HG02759 (cell line): ENCODE measurements around the gene CBLL2.
"Not testable (repeated sequence)": the region's sequence is repeated elsewhere in the genome, so short reads cannot be mapped to it uniquely, and the experiment has no call there.

ENCODE experiments used
- ATAC-seq: cut with Tn5 transposase; IDR thresholded peaks from one replicate; pipeline ENCODE4 v1.9.1; 2021; ENCODE audit warnings: mild to moderate bottlenecking, moderate library complexity; ENCODE audit not compliant: unreplicated experiment

Gene CBLL2, protein sequence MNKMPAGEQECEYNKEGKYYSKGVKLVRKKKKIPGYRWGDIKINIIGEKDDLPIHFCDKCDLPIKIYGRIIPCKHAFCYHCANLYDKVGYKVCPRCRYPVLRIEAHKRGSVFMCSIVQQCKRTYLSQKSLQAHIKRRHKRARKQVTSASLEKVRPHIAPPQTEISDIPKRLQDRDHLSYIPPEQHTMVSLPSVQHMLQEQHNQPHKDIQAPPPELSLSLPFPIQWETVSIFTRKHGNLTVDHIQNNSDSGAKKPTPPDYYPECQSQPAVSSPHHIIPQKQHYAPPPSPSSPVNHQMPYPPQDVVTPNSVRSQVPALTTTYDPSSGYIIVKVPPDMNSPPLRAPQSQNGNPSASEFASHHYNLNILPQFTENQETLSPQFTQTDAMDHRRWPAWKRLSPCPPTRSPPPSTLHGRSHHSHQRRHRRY

DNA sequence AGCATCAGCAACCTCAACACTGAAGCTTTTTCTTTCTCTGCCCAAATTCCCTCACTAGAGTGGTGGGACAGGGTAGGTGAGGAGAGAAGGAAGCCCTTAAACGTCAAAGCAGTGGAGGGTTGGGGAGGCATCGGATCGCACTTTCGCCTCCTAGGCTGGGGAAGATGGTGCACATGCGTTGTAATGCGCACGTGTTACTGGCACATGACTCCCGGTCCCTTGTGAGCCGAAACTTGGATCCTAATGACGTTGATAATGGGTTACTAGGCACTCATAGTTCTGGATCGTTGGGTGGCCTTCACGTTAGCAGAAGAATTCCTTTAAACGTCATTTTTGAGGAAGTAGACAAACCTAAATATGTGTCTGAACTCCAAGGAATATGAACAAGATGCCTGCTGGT is at the start of gene CBLL2:
TSS of gene CBLL2 (plus strand) at position 301 of the 400 bp plus-strand sequence. CDS start at position 380, 79 bp downstream.
- no peak for ATAC-seq

DNA sequence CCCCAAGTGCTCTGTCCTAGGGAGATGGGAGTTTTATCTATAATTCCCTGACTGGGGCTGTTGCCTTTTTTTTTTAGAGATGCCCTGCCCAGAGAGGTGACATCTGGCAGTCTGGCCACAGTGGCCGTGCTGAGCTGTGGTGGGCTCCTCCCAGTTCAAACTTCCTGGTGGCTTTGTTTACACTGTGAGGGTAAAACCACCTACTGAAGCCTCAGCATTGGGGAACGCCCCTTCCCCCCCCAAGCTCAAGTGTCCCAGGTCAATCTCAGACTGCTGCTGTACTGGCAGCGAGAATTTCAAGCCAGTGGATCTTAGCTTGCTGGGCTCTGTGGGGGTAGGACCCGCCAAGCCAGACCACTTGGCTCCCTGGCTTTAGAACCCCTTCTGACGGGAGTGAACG is 38.3 kb upstream of the CBLL2 start:
- no peak for ATAC-seq

DNA sequence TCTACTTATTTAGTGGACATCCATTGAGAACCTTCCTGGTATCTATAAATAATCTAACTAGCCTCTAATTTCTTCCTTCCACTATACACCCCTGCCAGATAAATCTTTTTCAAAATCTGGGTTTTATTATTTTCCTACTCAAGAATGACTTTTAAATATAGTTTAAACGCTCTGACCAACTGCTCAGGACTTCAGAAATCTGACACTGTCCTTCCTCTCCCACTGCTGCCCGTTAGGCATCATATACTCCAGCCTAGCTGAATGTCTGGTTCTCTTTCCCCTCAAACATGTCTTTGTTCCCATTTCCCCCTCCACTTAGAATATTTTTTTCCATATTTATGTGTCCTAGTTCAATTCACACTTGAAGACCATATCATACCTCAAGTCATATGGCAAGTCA is 35.2 kb upstream of the CBLL2 start:
- no peak for ATAC-seq

DNA sequence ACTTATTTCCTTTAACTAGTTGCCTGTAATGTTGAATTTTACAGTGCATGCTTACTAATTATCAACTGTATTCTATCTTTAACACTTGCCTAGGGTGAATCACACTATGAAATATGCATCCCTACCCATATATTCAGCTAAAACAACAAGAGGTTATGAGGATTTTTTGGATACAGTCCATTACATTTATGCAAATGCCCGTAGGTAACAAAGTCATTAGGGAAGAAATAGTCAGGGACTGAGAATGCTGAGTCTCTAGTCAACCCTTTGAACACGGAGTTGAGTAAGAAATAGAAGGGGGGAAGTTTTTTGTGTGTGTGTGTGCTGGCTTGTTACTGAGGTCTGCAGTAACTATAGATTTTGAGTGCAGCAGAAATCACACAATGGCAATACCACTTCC is 26.1 kb upstream of the CBLL2 start:
- ATAC-seq, result no peak

DNA sequence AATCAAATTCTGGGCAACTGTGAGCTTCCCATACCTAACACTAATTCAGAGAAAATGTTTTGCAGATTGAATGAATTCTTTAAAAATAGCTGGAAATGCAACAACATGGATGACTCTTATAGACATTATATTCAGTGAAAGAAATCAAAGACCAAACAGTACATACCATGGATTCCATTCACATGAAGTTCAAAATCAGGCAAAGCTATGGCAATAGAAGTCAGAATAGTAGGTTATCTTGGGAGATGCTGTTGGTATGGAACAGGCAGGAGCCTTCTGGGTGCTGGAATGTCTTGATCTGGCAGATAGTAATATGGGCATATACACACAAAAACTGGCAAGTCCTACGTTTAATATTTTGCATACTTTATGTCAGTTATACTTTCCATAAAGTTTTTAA is 25.5 kb upstream of the CBLL2 start:
- no peak for ATAC-seq

DNA sequence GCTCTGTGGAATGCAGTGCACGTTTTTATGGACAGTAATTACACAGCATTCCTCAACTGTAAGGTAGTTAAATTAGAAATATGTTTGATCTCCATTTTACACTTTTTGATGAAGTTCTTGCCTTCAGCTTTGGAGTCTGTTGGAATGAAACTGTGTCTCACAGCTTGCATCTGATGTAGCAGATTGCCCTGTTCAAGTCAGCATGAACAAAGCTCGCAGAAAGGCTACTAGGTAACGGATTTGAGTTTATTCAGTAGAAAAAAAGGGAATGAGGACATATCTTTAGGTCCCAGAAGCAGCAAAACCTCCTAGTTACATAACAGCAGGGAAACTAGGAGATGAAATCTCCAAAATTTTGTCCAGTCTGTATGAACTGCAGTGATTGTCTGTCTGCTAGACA is 24.3 kb upstream of the CBLL2 start:
- ATAC-seq, result no peak

DNA sequence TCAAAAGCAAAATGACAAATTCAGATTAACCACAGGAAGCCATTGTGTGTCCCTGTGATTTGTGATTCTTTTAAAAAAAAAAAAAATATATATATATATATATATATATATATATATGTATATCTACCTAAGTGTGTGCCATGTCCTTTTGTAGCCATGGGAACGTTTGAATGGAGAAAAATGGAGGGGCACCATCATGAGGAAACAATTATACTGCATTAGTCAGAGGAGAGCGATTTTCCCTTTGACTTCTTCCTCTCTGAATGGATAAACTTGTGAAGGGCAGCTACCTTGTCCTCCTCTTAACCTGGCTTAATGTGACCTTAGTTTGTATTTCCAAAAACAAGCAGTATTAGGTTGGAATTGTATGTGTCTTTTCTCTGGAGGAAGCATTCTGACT is 23.3 kb upstream of the CBLL2 start:
- ATAC-seq, result no peak

DNA sequence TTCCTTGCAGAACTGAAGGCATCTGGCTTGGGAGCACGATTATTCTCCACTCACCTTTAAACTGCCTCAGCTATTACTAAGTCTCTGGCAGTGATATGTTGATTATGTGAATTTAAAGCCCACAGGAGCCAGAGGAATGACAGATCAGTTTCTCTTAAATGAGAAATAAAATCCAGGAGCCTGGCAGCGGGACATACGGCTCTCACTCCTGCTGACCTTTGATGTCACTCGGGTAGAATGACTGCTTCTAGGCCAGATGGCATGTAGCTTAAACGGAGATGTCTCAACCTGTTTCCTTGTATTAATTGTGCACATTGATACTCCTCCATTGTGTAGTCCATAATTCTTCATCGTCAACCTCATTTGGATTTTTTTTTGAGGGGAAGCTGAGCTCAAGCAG is 4.0 kb upstream of the CBLL2 start:
- no peak for ATAC-seq

DNA sequence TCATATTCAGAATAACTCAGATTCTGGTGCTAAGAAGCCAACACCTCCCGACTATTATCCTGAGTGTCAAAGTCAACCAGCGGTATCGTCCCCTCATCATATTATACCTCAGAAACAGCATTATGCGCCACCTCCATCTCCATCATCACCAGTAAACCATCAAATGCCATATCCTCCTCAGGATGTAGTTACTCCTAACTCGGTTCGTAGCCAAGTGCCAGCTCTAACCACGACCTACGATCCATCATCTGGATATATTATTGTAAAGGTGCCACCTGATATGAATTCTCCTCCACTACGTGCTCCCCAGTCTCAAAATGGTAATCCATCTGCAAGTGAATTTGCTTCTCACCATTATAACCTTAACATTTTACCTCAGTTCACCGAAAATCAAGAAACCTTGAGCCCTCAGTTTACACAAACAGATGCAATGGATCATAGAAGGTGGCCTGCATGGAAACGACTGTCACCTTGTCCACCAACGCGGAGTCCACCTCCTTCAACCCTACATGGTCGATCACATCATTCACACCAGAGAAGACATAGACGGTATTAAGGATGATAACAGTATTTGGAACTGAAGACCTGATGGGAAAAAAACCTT is 1.1 kb downstream of the CBLL2 start:
- ATAC-seq, result no peak

DNA sequence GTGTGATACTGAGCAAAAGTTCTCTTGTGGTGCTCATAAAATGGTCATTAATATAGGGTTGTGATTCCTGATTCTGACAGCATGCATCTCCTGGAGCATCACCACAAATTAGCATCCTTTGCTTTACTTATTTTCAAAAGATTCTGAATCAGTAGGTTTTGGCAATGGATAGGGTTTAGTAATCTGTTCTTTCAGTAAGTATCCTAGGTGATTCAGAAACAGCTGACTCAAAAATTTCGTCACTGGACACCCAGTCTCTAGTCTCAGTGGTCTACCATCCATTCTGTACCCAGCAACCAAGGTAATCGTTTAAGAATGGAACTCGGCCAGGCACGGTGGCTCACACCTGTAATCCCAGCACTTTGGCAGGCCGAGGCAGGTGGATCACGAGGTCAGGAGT is 4.1 kb downstream of the CBLL2 start:
- ATAC-seq, result no peak

DNA sequence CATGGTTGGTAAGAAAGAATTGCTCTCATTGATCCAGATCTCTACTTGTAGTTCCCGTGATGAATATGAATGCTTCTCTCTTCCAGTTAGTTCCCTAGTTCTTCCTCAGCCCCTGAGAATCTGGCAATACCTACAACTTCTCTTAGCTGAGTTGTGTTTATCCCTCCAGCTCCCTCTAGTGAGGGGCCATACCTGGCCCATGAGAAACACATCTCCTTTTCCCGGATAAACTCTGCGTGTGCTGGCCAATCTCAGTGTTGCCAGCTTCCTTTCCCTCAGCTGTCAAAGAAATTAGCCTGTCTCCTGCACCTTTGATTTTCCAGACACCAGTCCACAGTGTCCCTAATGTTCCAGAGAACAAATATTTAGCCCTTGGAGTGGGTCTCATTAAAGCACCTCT is 5.7 kb downstream of the CBLL2 start:
- no peak for ATAC-seq

DNA sequence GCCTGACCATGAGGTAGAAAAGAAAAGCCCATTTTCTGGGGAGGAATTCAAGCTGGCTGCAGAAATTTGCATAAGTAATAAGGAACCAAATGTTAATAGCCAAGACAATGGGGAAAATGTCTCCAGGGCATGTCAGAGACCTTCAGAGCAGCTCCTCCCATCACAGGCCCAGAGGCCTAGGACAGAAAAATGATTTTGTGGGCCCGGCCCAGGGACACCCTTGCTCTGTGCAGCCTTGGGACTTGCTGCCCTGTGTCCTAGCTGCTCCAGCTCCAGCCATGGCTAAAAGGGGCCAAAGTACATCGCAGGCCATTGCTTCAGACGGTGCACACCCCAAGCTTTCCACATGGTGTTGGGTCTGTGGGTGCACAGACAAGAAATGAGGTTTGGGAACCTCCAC is 16.5 kb downstream of the CBLL2 start:
- not testable (repeated sequence) for ATAC-seq

DNA sequence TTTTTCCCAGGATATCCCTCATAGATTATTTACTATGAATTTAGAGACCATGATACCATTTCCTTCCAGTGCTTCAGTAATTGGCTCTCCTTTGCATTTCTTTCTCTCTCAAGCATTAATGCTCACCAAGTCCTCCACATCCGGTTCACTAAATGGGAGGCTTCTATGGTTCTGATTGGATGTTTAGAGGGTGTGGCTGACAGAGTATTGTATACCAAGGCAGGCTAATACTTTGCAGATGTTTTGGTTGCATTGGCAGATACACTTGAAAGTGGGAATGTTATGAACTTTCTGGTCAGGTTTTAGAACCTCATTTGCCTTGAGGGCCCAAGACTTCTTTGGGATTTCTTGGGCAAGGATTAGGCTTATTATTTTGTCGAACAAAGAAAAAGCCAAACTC is 24.2 kb downstream of the CBLL2 start:
- no peak for ATAC-seq

DNA sequence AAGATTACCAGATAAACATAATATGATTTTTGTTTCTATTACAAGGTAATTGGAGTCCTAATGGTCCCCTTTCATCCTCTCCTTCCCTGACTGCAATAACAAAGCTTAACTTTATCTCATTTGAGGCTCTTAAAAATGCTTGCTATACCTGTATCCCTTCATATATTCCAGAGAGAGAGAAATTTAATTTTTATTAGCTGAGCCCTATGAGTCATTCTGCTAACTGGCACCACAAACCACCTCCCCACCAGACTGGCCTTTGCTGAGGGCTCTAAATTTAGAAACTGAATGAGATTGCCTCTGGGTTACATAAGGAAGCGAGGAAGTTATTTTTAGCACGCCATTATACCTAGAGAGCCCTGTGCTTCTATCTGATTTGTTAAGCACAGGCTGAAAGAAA is 27.4 kb downstream of the CBLL2 start:
- ATAC-seq, result peak; percentile 71

DNA sequence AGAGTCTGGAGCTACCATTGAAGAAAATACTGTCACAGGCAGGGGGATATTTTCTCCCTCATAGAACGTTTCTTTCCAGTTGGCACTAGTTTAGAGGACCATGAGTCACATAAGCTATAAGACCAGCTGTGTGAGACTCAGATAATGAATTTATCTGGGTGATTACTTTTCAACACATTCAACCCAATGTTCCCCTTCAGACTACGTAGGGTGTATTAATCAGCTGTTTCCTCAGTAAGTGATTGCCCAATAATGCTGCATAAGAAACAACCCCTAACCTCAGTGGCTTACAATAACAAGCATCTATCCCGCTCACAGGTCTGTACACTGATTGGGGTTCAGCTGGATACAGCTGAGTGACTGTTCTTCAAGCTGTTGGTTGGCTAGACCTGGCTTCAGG is 38.1 kb downstream of the CBLL2 start:
- ATAC-seq, result no peak

DNA sequence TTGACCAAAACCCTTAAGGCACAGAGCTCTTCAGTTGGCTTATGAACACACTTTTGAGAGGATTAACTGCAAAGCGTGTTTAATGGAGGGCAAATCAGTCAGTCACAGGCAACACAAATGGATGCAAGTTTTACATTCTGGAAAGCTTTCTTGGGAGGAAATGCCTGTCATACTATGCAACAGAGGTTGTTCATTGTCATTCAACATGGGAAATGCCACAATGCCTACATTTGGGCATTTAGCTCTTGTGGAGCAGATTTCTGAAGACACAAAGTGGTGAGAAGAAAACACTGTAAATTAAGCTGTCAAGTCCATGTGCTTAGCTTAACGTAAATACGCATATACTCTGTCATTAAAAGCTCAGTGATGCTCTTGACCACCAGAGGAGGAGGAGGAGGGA is 41.1 kb downstream of the CBLL2 start:
- ATAC-seq, result no peak

DNA sequence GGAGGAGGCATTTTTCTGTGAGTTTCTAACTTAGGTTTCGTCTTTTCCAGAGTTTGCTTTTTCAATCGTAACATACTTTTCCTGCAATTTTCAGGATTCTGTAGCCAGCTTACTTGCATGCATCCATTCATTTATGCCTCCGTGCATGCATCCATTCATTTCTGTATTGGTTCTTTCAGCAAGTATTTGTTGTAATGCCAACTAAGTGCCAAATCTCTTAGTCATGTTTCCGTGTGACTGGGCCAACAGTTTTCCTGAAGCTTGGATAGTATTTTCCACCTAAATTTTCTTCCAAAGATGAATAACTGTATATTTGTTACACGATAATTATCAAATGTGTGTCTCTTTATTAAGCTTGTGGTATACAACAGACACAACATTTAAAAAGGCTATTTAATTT is 41.5 kb downstream of the CBLL2 start:
- ATAC-seq, result no peak

DNA sequence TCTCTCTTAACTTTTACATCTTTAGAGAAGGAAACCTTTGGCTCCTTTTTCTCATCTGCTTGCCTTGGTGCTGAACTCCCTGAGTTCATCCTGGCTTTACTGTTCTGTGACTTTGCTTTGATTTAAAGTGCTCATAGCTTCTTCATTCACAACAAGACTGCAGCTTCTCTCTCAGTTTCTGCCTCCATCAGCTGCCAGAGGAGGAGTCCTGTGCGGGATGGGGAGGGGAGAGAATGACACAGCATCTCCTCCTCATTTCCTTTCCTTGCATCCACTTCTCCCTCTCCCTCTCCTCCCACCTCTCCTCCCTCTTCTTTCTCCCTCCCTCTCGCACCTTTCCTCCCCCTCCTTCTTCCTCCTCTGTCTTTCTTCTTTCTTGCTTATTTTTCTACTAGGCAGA is 42.0 kb downstream of the CBLL2 start:
- no peak for ATAC-seq

DNA sequence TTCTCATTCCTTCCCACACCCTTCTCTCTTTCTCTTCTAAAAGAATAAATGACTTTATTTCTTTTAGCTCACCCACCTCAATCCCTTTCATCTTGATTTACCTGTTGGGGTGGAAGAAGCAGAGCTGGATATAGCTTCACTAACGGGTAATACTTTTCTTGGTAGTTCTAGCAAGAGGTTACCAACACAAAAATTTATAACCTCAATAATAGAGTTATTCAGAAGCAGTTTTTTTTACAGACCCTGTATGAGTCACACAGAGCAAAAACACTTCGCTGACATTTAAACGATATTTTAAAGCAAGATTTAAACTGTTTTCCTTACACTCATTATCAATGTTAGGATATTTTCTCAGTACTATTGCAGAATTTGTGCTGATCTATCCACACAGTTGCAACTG is 42.4 kb downstream of the CBLL2 start:
- no peak for ATAC-seq

DNA sequence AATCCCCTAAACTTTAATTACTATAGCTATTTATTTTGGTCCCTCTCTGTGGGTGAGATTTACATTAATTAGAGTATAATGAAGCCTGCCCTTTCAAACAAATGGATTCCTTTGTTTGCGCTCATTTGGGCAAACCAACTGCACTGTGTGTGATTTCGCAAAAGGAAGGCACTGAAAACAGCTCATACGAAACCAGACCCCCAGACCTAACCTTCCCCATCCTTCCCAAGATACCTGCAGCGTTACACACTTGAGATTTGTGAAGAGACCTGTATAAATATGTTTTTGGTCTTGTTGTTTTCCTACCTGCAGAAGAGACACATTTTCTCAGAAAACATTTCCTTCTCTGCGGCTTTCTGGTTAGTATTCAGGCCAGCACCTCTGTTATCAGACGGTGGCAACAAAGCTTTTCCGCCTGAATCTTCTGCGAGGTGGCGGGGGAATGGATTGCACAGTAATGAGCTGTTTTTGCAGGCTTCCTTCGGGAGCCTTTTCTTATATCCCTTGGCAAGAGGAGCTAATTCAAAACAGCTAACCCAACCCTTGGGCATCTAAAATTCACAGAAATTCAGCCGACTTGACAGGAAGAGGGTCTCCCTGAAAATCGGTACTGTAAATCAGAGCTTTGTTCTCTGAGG is 47.6 kb downstream of the CBLL2 start:
- ATAC-seq, result no peak

DNA sequence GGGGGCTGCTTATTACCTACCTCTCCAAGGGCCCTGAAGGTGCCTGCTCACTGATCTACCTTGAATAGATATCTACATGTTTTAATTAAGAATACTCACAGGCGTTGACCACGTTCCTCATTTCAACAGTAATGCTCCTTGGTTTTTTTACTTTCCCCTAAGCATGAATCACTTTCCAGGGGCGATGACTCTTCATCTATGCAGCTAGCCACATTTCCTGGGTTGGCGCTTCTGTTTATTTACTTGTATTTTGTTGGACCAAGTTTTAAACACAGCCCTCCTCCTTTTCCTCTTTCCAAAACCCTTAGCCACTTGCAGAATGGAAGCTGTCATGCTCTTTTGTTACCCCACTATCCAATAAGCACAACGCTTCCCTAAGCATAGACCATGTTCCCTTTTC is 50.8 kb downstream of the CBLL2 start:
- no peak for ATAC-seq
